NK-92 (cell line): ENCODE data around the gene C13orf46.
"Not testable (repeated sequence)": the region's sequence is repeated elsewhere in the genome, so short reads cannot be mapped to it uniquely, and the experiment has no call there.

Experiments
- DNase-seq: peaks from one replicate; lab custom pipeline; 2025; ENCODE audit not compliant: unreplicated experiment; lab: John Stamatoyannopoulos, UW

Gene C13orf46

DNA sequence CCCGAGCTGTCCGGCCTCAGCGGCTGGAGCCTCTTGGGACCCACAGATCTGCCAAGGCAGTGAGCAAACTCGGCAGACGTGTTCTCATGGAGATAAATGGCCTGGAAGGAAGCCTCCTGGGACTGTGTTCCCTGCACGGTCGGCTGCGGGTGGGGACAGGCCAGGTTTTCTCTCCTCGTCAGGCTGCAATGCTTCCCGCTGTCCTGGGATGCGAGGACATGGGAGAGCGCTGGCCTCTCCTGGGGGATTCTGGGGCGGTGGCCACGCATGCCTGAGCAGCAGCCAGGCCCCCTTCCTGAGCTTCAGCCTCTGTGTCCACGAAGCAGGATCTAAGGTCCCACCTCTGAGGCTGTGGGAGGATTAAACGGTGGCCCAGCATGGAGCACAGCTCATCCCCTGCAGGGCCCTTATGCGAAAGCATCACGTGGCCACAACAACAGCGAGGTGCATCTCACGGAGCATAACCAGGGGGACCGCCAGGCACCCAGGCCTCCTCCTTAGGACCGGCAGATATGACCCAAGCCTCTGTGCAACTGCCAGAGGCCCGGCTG, 21.2 kb upstream of the C13orf46 start:
- no peak for DNase-seq

DNA sequence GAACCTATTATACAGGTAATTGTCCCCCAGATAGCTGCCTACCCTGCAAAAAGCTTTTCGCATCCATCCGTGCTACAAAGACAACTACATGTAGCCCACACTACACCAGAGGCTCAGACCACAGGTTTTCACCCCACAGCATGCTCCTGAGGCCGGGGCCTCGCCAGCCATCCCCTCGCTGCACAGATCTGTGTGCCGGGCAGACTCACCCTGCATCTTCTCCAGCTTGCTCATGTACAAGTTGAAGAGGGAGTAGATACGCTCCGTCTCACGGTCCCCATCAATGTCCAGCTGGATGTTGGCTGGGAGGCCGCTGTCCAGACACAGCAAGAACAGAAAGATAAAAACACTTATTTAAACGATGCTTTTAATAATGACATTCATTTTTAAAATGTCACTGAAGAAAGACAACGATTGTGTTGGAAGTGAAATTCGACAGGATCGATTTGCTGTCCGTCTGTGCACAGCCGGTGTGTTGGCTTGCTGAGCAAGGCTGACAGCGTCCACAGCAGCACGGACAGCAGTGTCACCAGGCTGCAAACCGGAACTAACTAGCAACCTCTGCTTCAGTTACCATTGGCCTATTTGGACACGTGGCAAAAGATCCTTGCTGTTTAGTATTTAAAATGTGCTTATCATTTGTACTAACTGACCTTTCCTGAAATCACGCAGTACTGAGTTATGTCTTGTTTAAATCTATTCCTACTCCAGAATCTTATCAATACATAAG, 18.6 kb upstream of the C13orf46 start:
- no peak for DNase-seq

DNA sequence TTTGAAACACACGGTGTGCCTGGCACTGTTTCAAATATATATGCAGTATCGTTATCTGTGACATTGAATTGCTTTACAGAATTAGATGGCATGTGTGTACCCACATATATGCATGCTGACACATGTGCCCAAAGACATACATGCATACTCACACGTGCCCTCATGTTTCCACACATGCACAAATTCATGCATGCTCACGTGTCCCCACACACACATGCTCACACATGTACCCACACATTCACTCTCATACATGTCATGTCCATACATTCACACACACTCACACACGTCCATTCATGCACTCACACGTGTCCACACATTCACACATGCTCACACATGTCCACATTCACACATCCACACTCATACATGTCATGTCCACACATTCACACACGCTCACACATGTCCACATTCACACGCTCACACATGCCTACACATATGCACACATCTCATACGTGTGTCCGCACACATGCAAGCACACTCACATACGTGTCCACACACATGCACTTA, 17.9 kb upstream of the C13orf46 start:
- no peak for DNase-seq

DNA sequence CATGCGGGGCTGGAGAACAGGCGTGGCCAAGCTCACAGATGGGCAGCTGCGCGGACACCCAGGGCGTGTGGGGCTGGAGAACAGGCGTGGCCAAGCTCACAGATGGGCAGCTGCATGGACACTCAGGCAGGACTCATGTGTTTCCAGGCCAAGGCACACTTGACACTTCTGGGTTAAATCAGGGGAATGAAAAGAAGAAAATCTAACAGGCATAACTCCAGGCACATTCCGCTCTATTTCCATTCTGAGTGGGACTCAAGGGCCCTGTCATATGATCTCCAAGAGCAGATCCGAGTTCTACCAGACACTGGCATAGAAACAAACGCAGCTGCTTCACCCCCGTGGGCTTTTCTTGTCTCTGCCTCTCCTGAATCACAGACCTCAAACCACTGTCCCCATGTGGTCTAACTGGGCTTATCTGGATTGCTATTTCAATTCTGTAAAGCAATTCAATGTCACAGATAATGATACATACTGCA, 17.4 kb upstream of the C13orf46 start:
- no peak for DNase-seq

DNA sequence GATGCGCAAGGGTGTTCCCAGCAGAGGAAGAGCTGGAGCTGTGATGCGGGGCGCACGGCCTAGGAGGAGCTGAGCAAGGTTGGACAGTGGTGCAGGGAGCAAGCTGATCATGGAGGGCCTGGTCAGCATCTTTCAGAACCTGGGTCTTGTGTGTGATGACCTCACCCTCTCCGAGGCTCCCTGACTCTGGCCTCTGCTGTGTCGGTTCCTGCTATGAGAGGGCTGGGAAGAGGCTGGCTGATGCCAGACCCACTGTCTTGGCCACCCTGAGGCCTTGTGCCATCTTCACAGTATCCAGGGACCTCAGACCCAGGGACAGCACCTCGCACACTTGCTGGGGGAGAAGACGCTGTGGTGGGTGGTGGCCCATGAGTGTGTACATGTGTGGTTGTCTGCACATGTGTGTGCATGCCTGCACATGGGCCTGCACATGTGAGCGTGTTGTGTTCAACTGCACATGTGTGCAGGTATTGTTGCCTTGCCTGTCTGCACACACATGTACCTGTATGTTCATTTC, 16.5 kb upstream of the C13orf46 start:
- DNase-seq: no peak

DNA sequence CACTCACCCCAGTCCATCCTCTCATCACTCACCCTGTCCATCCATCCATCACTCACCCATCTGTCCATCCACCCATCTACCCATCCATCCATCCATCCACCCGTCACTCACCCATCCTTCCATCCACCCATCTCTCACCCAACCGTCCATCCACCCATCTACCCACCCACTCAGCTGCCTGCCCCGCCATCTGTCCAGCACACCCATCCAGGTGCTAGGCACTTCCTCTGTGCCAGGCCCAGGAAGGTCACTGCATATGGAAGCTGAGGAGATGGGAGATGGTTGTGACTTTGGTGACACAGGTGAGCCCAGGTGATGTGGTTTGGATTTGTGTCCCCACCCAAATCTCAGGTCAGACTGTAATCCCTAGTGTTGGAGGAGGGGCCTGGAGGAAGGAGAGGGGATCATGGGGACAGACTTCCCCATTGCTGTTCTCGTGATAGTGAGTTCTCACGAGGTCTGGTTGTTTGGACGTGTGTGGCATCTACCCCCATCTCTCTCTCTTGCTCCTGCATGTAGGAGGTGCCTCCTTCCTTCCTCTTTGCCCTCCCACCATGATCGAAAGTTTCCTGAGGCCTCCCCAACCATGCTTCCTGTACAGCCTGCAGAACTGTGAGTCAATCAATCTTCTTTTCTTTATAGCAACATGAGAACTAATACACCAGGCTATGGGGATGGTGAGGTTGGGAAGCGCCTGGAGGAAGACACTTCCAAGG, 15.9 kb upstream of the C13orf46 start:
- no peak for DNase-seq

DNA sequence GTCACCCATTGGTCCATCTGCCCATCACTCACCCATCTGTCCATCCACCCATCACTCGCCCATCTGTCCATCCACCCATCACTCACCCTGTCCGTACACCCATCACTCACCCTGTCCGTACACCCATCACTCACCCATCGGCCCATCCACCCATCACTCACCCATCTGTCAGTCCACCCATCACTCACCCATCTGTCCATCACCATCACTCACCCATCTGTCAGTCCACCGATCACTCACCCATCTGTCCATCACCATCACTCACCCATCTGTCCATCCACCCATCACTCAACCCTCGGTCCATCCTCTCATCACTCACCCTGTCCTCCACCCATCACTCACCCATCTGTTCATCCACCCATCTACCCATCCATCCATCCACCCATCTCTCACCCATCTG, 15.0 kb upstream of the C13orf46 start:
- DNase-seq: not testable (repeated sequence)

DNA sequence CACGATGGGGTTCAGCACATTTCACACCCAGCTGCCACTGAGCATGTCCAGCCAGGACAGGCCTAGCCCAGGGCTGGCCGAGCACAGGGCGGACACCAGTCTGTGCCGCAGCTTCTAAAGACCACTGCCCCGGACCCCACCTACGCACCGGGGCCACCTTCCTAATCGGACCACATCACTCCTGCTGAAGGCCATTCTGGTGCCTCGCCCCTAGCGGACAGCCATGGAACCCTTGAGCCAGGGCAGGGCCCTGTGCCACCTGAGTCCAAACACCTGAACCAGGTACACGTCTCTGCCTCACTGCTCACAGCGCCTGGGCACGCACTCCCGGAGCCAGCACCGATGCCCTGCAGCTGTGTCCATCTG, 8.4 kb upstream of the C13orf46 start:
- no peak for DNase-seq

DNA sequence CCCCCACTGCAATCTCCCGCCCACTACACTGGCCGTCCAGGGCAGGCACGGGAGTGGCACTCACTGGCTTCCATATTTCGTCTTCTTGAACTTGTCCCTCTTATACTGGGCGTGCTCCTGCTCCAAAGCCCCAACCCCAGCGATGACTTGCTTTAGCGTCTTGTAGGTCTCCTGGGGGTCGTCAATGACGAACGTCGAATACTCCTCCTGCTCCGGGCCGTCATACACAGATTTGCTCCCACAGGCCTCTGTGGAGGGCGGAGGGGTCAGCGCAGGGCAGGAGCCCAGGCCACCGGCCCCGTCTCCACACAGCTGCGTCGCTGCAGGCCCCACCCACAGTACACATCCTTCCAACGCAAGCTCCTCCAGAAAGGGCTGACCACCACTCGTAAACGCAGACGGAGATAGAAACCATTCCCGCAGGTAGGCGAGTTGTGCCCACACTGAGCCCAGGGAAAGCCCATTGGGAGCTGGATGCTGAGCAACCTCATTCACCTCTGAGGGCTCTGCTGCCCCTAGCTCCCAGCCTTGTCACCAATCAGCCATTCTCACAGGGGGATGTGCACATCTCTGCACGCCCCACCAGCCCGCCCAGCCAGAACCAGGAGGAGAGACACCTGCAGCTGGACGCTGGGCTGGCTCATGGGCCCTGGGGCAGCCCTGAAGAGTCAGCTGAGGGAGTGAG, 7.9 kb upstream of the C13orf46 start:
- DNase-seq: no peak

DNA sequence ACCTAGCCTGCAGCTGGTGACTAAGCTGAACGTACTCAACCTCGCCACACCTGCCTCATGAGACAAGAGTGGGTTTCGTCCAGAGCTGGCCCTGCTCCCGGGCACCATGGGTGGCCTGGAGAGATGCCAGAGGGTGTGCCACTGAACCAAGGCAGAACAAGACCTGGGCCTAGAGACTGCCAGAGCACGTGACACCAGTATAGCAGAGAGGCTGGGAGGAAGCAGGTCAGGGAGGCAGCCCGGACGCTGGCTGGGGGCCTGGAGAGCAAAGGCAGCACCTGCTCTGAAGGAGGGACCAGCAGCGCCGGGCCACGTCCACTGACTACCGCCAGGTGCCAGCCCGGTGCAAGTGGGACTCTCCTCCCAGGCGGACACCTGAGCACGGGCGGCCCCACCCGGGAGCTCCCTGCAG, 7.3 kb upstream of the C13orf46 start:
- no peak for DNase-seq

DNA sequence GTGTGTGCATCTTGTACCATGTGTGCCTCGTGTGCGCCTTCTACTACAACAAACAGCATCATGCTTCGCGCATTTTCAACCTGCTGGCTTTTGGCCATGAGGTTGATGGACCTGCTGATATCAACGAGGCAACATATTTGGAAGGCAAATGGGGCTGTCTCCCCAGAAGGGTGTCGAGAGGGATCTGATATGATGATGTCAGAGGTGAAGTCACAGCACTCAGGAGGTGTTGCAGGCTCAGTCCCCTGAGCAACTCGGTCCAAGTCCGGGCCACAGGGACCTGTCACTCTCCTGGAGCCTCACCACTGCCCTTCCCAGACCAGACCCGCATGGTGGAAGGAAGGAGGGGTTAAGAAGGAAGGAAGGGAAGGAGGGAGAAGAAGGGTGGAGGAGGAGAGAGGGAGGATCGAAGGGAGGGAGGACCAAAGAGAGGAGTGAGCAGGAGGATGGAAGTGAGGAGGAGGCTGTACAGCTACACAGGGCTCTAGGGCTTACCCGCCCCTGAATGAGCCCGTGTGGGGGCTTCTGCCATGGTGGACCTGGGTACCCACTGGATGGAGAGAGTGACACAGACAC, 6.7 kb upstream of the C13orf46 start:
- DNase-seq: no peak

DNA sequence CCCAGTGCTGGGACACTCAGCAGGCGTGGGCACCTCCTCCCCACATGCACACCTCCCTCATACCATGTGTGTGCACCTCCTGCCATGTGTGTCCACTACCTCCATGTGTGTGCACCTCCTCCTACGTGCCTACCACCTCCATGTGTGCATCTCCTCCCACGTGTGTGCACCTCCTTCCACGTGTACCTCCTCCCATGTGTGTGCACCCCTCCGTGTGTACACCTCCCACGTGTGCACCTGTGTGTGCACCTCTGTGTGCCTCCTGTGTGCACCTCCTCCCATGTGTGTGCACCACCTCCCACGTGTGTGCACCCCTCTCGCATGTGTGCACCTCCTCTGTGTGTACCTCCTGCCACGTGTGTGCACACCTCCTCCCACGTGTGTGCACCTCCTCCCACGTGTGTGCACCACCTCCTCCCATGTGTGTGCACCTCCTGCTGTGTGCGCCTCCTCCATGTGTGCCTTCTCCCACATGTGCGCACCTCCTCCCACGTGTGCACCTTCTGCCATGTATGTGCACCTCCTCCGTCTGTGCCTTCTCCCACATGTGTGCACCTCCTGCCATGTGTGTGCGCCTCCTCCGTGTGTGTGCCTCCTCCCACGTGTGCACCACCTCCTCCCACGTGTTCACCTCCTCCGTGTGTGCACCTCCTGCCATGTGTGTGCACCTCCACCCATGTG, 6.1 kb upstream of the C13orf46 start:
- no peak for DNase-seq

DNA sequence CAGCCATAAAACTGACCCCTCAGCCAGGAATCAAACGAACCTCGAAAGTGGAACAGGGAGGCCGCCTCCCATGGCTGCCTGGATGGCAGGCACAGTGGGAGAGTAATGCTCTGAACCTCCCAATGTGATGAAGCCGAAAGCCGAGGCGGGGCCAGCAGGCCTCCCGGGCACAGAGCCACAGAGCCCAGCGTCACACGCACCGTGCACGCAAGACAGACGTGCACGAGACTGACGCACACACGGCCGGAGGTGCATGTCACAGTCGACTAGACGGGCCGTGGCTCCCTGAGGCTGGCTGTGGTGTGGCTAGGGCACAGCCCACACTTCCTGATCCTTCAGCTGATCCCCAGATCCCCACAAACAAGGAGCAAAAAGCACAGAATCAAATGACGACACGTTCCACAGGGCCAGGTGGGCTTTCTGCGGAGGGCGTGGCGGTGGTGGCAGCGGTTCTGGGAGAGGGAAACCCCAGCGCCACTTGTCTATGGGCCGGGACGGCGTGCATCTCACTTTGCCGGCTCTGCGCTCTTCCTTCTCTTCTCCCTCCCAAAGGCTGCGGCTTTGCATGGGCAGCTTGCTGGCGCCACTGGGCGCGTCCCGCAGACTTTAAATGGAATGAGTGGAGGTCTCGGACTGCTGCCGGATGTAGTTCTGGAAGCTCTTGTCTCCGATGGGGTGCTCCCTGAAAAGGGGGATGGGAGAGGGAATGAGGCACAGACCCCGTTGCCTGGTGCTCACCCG, 5.0 kb upstream of the C13orf46 start:
- no peak for DNase-seq

DNA sequence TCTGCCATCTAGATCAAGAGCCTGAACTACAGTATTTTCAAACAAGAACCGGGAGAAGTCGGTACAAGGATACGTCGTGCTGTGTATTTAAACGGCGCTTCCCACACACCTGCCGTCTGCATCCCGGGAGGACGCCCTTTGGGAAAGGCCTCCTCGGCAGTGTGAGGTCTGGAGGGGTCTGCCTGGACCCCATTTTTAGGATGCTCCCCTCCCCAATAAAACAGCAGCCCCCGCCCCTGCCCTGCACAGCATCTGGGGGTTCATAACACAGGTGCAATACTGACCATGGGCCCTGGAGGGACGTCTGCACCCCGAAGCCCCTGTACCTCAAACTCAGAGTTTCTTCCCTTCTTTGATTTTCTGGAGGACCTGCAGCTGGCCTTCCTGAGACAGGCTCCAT, 4.1 kb upstream of the C13orf46 start:
- no peak for DNase-seq

DNA sequence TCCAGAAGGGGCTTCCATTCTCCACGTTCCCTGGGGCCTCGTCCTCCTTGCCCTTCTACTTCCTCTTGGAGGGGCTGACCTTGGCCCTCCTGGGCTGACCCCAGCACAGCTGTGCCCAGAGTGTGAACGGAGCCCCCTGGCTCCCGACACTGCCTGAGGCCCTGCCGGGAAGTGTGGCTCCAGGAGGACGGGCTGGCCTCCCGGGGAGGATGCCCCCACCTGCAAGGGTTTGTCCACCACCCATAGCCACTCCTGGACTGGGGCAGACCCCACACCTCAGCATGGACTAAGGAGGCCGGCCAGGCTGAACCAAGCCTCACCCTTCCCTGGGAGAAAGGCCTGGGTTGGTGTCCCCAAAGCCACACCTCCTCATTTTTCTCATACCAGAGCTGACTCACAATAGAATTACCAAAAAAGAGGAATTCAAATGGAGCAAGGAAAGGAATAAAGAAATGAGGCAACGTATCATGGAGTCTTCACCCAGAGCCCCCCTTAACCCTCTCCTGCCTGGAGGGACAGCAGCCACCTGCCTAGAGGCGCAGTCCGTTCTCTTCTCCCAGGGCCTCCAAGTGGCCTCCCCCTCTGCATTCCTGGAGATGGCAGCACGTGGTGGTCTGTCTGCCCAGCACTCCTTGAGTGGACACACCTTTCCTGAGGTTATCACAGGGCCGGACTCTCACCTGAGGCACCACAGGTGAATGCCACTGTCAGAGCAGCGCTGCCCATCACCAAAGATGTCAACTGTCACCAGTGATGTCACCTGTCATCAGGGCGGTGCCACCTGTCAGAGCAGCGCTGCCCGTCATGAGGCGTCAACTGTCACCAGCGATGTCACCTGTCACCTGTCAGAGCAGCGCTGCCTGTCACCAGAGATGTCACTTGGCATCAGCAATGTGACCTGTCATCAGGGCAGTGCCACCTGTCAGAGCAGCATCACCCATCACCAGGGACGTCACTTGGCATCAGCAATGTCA, 3.1 kb upstream of the C13orf46 start:
- no peak for DNase-seq

DNA sequence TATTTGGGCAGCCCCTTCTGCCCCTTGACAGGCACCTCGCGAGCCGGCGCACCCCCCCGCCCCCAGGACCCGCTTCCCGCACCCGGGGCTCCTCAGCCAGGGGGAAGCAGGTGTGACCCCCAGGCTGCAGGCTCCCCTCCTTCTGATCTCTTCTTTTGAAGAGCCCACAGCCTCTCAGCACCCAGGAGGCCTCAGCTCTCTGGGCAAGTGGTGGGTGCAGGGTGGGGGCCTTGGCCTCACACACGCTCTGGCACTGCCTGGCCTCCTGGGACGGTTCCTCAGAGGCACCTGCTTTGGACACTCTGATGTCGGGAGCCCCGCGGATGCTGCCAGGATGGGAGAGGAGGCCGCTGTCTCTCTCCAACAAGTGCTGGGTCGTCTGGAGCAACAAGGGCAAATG, 1.5 kb upstream of the C13orf46 start:
- DNase-seq: no peak

DNA sequence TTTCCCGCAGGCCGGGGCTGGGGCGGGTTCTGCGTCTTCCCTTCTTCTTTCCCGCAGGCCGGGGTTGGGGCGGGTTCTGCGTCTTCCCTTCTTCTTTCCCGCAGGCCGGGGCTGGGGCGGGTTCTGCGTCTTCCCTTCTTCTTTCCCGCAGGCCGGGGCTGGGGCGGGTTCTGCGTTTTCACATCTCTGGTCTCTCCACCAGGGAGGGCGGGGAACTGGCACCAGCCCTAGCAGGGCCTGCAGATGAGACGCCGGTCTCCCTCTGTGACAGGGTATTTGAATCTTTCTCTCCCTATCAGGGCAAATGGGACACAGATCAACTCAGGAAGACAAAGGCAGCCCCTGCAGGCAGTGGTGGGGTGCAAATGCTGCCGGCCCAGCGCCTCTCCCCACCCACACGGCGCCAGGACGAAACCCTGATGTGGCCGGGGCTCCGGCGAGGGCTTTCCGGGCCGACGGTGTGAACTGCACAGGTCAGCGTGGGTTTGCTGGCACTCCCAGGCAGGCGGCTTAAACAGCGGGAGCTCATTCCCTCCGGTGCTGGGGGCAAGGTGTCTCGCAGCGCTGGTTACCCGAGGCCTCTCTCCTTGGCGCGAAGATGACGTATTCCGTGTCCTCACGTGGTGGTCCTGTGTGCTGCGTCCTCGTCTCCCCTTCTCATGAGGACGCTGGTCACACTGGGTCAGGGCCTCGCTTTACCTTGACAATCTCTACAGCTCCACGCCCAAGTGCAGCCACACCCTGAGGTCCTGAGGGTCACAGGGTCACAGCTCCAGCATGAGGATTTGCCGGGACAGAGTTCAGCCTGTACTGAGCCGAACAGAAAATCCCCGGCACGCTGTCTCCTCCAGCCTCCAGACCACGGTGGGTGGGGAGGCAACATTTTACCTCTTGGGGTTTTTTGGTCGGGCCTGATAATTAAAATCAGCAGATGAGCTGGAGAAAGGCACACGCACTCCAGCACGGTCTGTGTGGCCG, 717 bp upstream of the C13orf46 start:
- no peak for DNase-seq
